ENCODE measurements around the gene PCBP3. TPM values are rescaled to one million over a fixed set of nuclear protein-coding genes. Genes with fewer than 3 reads are reported as not detected.

PCBP3 gene
- total RNA-seq, 1 experiment from 2014 or later: not detected

- Histone ChIP-seq H3K27me3 (ENCODE audit: control insufficient read depth, insufficient read depth, low read length) (peaks cover 3% of the 10 kb centered on the region), H3K4me3 (ENCODE audit: low read depth in 2 of 2, low read length in 2 of 2) (no peak overlapping the region), H3K9me3 (ENCODE audit: control insufficient read depth, insufficient read depth, low read depth, low read length) (no peaks in the 10 kb centered on the region), H3K36me3 (ENCODE audit: control insufficient read depth, insufficient read depth, low read length) (no peaks in the 10 kb centered on the region), H3K27ac (ENCODE audit: low read length) (no peak overlapping the region), H3K4me1 (ENCODE audit: control insufficient read depth, insufficient read depth, low read length) (no peaks in the 10 kb centered on the region)
- ChIA-PET CTCF (no interaction called here), POLR2A (no interaction called here)
- BruUV-seq (replicated peaks): no TSS peak
- DNase-seq (ENCODE audit: low read depth, low spot score) (no peak), ATAC-seq (no peak)
- intact Hi-C loops (cut with micrococcal nuclease; ENCODE audit: unreplicated experiment) (no loop called here), in situ Hi-C loops (cut with HindIII; ENCODE audit: low pct_unique_long_range_greater_than_20kb, low sequenced_read_pairs) (no loop called here)
- TF ChIP-seq REST (IDR thresholded peaks at IDR 0.05; ENCODE audit: insufficient read depth in 1 of 2, low read depth in 2 of 2, low read length in 1 of 2) (no peak), POLR2AphosphoS5 (IDR thresholded peaks at IDR 0.05; ENCODE audit: low read depth, low read length) (no peak), SIN3A (IDR thresholded peaks at IDR 0.05; ENCODE audit: borderline replicate concordance, insufficient read depth, low read depth, low read length) (no peak), TCF7L2 (IDR thresholded peaks at IDR 0.05; ENCODE audit: low read depth, low read length) (no peak)
- TF ChIP-seq, protein P1, sequence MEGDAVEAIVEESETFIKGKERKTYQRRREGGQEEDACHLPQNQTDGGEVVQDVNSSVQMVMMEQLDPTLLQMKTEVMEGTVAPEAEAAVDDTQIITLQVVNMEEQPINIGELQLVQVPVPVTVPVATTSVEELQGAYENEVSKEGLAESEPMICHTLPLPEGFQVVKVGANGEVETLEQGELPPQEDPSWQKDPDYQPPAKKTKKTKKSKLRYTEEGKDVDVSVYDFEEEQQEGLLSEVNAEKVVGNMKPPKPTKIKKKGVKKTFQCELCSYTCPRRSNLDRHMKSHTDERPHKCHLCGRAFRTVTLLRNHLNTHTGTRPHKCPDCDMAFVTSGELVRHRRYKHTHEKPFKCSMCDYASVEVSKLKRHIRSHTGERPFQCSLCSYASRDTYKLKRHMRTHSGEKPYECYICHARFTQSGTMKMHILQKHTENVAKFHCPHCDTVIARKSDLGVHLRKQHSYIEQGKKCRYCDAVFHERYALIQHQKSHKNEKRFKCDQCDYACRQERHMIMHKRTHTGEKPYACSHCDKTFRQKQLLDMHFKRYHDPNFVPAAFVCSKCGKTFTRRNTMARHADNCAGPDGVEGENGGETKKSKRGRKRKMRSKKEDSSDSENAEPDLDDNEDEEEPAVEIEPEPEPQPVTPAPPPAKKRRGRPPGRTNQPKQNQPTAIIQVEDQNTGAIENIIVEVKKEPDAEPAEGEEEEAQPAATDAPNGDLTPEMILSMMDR (IDR thresholded peaks at IDR 0.05): no peak
Observed at GRCh38 chr21:45957551-45957950, 314.0 kb downstream of the PCBP3 start.

DNA sequence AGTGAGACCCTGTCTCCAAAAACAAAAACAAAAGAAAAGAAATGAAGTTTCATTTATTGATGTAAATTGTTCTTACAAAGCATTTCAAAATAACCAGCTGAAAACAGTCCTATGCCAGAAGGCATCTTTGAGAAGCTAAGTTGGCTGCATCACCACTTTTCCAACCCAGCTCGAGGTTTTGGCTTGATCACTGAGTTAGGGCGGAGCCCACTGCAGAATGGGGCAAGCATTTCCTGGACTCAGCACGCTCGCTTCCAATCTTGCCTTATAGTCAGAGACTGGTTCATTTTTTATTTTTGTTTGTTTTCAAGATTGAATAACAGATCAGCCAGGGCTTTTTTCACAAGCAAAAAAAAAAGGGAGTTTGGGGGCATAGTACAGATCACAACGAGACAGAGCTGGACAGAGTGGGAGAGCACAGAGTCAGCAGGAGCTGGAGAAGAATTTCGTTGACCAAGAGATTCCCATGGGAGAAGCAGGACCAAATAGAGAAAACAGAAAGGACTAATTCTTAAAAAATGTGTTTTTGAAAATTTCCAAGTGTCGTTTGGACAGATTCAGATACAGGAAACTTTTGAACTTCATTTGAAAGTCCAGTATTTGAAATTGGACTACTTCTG is 314.6 kb downstream of the PCBP3 start:
- ChIA-PET POLR2A (no interaction called here), CTCF (no interaction called here)
- intact Hi-C loops (cut with micrococcal nuclease; ENCODE audit: unreplicated experiment) (no loop called here), in situ Hi-C loops (cut with HindIII; ENCODE audit: low pct_unique_long_range_greater_than_20kb, low sequenced_read_pairs) (no loop called here)
- TF ChIP-seq SIN3A (IDR thresholded peaks at IDR 0.05; ENCODE audit: borderline replicate concordance, insufficient read depth, low read depth, low read length): no peak
- TF ChIP-seq REST (IDR thresholded peaks at IDR 0.05; ENCODE audit: insufficient read depth in 1 of 2, low read depth in 2 of 2, low read length in 1 of 2): no peak
- TF ChIP-seq, protein P1 (IDR thresholded peaks at IDR 0.05): no peak
- no peak for TF ChIP-seq POLR2AphosphoS5 (IDR thresholded peaks at IDR 0.05; ENCODE audit: low read depth, low read length)
- no peak for TF ChIP-seq TCF7L2 (IDR thresholded peaks at IDR 0.05; ENCODE audit: low read depth, low read length)
- no peaks in the 10 kb centered on the region for H3K36me3 ChIP-seq (ENCODE audit: control insufficient read depth, insufficient read depth, low read length)
- peaks cover 3% of the 10 kb centered on the region for H3K27me3 ChIP-seq (ENCODE audit: control insufficient read depth, insufficient read depth, low read length)
- no TSS peak for BruUV-seq (replicated peaks)
- H3K27ac ChIP-seq (ENCODE audit: low read length): no peak overlapping the region
- no peaks in the 10 kb centered on the region for H3K4me1 ChIP-seq (ENCODE audit: control insufficient read depth, insufficient read depth, low read length)
- no peak overlapping the region for H3K4me3 ChIP-seq (ENCODE audit: low read depth in 2 of 2, low read length in 2 of 2)
- ATAC-seq (no peak), DNase-seq (ENCODE audit: low read depth, low spot score) (no peak)
- H3K9me3 ChIP-seq (ENCODE audit: control insufficient read depth, insufficient read depth, low read depth, low read length): no peaks in the 10 kb centered on the region

Measured in Panc1 (cell line).